GM19240 (cell line): ENCODE data around the gene OOSP4A.
"Not testable (repeated sequence)": the region's sequence is repeated elsewhere in the genome, so short reads cannot be mapped to it uniquely, and the experiment has no call there.

ENCODE experiments used
- DNase-seq: peaks from one replicate; pipeline ENCODE4 v3.0.0; 2011; ENCODE audit warnings: low spot score; ENCODE audit not compliant: insufficient read length

Gene OOSP4A

DNA sequence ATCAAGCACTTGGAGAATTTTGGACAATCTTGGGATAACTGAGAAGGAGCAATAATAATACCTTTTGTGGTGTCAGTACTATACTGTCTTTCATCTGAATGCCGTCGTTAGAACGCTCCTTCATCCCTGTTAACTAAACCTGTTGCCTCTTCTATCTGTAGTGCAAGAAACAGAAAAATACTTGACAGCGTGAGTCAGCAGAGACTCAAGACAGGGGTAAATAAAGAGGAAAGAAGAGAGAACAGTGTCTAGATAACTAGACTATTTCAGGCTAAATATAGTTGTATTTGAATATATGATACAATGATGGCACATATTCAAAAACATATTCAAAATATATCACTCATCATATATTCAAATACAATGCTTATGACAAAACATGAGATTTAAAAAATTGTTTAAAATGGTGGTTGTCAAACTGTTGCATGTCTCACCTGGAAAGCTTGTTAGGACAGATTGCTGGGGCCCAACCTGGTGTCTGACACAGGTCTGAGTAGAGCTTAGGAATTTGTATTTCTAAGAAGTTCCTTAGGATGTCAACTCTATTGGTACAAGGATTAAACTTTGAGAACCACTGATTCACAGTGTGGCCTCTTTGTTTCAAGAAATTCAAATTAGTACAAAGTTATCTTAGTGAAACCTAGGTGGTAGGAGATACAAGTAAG is 17.4 kb downstream of the OOSP4A start:
- DNase-seq = no peak

- DNase-seq = not testable (repeated sequence)
These were observed 18.2 kb downstream of the OOSP4A start for GRCh38 chr11:59982037-59982436.

DNA sequence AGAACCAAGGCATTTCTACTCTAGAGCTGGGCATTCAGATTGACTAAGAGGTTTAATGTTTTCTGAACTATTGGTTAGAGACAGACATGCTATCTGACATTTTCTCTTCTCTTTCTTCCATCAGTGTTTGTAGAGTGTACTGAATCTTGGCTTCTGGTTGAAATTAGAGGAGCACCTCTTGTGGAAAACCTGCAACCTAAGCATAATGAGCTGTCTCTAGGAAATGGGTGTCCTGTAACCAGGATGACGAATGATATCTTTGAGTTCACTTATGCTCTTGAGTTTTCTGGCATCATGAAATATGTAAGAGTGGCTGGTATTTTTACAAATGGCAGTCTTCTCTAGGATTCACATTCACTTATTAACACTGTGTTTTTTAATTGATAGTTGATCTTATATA is 19.4 kb downstream of the OOSP4A start:
- no peak for DNase-seq

GRCh38 chr11:59984368-59984767 is 20.5 kb downstream of the OOSP4A start:
- DNase-seq = no peak

- no peak for DNase-seq
These were observed 26.6 kb downstream of the OOSP4A start for GRCh38 chr11:59990421-59990820.

DNA sequence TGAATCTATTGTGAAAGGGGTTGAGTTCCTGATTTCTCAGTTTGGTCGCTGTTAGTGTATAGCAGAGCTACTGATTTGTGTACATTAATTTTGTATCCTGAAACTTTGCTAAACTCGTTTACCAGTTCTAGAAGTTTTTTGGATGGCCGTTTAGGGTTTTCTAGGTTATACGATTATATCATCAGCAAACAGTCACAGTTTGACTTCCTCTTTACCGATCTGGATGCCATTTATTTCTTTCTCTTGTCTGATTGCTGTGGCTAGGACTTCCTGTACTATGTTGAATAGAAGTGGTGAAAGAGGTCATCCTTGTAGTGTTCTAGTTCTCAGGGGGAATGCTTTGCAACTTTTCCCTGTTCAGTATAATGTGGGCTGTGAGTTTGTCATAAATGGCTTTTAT is 28.6 kb downstream of the OOSP4A start:
- no peak for DNase-seq

DNA sequence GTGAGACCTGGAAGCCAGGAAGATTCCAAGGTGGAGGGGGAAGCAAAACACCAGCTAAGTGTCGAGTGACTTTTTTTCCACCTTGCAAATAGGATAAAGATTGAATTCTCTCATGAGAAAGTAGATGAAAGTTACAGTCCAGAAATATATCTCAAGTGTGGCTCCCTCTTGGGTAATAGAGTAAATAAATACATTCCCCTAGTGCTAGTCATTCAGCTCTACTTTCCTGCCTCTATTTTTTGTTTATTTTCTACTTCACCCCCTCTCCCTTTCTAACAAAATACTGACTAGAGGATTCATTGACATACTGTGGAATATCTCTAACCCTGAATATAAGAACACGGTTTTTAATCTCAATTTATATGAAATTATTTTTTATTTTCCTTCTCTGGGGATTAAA is 34.0 kb downstream of the OOSP4A start:
- no peak for DNase-seq

DNA sequence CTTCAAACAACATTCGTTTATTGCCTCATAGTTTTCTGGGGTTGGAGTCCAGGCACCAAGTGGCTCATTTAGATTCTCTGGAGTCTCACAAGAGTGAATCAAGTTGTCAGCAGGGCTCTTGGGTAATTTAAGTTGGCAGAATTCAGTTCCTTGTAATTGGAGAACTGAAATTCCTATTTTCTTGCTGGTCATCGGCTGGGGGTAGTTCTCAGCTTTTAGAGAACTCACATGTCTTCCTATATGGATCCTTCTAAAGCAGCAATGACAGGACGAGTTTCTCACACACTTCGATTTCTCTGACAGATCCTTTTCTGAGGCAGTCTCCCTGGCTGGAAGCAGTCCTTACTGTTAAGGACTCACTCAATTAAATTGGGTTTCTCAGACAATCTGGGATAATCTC is 35.9 kb downstream of the OOSP4A start:
- no peak for DNase-seq

DNA sequence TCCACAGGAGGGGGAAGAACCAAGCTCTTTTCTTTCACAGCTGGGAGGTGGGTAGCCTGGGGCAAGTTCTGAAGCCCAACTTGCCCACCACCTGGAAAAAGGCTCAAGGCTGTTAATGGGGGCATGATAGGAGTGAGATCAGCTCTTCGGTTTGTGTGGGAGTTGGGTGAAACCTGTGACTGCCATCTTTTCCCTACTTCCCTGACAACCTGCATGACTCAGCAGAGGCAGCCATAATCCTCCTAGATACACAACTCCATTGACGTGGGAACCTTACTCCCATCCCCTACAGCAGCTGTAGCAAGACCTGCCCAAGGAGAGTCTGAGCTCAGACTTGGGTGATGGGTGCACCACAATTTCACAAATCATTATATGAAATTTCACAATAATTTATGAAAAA is 39.9 kb downstream of the OOSP4A start:
- DNase-seq = no peak

DNA sequence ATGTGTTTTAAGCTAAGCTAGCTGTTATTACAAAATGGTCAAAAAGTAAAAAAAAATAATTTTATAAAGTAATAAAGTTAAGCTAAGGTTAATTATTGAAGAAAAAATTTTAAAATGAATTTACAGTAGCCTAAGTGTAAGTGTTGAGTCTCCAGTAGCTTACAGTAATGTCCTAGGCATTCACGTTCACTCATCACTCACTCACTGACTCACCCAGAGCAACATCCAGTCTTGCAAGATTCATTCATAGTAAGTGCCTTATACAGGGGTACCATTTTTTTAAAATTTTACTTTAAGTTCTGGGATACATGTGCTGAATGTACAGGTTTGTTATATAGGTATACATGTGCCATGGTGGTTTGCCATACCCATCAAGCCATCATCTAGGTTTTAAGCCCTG is 41.5 kb downstream of the OOSP4A start:
- DNase-seq = no peak

GRCh38 chr11:60016881-60017280 is 53.0 kb downstream of the OOSP4A start, which contains the start of gene OOSP4B:
Gene OOSP4B (plus strand): TSS chr11:60017181.
- DNase-seq = no peak

GRCh38 chr11:60018058-60018457 is 54.2 kb downstream of the OOSP4A start:
- no peak for DNase-seq
